ENCODE results near the gene RNF186.
"Not testable (repeated sequence)": the region's sequence is repeated elsewhere in the genome, so short reads cannot be mapped to it uniquely, and the experiment has no call there.

RNF186 gene

GRCh38 chr1:19824541-19824940 lies 9.5 kb upstream of the RNF186 start:
- no peak for DNase-seq (ENCODE audit: low read depth, low spot score)

GRCh38 chr1:19824036-19824435 lies 9.0 kb upstream of the RNF186 start:
- no peak for DNase-seq (ENCODE audit: low read depth, low spot score)

DNA sequence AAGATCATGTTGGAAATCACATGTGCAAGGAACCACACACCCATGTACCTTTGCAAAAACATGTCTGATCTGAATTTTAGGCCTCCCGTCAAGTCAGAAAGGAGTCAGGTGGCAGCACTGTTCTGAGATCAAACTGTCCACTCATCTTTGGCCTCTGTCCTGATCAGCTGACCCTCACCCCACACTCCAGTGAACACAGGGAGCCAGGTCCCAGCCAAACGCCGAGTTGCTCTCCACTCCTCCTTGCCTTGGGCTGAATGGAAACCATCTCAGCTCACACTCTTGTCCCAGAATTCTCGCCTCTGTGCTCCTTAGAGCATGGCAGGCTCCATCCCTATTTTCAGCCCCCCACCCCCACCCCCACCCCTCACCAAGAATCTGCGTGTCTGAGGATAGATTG lies 4.6 kb upstream of the RNF186 start:
- DNase-seq (ENCODE audit: low read depth, low spot score): no peak

DNA sequence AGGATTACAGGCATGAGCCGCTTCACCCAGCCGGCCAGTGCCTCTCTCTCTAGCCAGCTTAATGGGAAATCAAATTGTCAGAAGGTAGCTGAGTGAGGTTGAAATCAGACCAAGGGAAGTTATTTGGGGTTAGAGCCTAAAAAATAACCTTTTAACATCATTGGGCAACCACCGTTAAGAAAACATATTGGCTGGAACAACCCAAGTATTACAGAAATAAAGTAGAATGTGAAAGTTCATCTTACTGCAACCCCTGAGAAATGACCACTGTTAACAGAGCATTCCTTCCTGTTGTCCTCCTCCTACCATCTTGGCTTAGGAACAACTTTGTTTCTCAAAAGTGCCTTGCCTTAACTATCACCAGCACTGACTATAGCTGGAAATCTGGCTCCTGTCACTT lies 3.2 kb upstream of the RNF186 start:
- no peak for DNase-seq (ENCODE audit: low read depth, low spot score)

DNA sequence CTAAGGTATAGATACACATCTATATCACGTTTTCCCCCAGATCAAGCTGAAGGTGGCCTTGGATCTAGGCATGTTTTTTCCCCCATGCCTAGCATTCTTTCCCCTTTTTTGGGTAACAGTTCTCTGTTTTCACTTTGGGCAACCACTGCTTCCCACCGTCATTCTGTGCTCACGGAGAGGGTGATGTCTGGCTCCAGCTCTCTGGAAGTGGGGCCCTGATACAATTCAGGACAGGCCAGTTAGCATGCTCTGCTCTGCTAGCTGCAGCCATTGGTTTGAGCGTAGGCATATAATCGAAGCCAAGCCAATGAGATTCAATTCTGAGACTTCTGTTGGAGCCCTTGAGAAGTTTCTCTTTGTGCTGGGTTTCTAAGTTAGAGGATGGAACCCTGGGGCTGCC lies 2.1 kb upstream of the RNF186 start:
- no peak for DNase-seq (ENCODE audit: low read depth, low spot score)

DNA sequence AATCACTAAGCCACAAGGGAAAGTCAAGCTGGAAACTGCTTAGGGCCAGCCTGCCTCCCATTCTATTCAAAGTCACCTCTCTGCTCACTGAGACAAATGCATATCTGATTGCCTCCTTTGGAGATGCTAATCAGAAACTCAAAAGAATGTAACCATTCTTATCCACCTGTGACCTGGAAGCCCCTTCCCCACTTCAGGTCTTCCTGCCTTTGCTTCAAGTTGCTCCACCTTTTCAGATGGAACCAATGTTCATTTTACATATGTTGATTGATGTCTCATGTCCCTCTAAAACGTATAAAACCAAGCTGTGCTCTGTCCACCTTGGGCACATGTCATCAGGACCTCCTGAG lies 1.6 kb upstream of the RNF186 start:
- not testable (repeated sequence) for DNase-seq (ENCODE audit: low read depth, low spot score)

DNA sequence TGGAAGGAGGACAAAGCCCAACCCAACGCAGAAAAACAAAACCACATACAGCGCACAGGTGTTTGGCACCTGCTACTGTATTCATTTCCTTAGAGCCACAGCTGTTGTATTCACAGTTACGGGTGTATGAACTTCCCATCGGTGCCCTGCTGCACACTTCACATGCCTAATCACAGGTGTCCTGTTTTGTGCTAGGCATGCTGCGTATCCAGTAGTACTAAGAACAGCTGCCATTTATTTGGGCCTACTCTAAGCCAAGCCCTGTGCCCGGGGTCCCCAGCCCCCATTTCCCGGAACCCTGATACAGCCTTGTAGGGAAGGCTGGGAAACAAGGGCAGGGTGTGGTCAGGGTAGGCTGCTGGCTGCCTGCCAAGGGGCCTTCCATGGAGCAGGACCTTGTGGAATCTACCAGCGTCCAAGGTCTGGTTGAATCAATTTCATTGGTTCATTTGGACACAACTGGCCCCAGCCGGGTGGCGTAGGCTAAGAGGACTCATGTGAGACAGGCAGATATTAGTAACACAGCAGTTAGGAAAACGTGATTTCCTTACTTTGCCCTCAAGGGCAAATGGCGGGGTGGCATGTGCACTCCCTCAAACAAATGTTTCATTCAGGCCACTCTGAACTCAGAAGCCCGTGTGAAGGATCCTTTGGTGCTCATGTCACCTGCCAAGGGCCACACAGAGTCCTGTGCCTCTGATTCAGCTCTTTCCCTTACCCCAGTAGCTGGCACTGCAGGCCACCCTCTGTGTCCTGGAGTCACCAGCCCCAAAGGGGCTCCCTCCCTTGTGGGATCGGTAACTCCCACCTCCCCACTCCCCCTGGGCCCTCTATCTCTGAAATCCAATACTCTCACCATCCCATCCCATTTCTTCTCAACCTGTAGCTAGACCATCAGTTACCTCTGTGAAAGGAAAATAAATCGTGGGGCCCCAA lies 986 bp upstream of the RNF186 start:
- no peak for DNase-seq (ENCODE audit: low read depth, low spot score)

DNA sequence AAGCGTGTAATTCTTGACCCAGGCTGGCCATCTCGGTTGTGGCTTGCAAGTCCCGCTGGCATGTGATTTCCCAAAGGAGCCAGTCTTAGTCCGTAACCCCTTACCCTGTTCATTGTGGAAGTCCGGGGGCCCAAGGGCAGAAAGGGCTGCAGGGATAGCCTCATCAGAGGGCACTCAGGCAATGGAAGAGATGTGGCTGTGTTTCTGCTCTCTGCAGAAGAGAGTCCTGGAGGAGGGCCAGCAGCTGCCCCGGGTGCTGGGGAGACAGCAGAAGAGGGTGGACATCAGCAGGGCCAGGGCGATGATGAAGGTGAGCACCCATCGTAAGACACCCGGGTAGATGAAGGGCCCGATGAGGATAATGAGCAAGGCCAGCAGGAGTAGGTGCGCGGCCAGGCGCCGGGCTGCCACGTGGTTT lies 830 bp downstream of the RNF186 start:
- DNase-seq (ENCODE audit: low read depth, low spot score): no peak

DNA sequence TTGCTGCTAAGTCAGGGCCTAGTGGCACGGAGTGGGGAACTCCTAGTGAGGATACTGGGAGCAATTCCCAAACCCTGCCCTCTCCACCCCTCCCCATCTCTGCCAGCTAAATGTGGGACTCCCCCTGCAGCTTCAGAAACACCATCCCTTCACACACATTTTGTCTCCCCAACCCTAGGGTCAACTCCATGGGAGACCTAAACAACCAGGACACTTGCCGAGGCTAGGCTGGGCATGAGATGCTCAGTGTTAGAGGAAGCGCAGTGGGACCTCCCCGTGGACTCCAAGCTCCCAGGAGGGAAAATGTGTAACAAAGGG lies 1.5 kb downstream of the RNF186 start:
- DNase-seq (ENCODE audit: low read depth, low spot score): no peak

GRCh38 chr1:19812875-19813642 lies 2.0 kb downstream of the RNF186 start:
- DNase-seq (ENCODE audit: low read depth, low spot score): no peak

GRCh38 chr1:19811206-19811851 lies 3.8 kb downstream of the RNF186 start:
- peak; percentile 52 for DNase-seq (ENCODE audit: low read depth, low spot score)

DNA sequence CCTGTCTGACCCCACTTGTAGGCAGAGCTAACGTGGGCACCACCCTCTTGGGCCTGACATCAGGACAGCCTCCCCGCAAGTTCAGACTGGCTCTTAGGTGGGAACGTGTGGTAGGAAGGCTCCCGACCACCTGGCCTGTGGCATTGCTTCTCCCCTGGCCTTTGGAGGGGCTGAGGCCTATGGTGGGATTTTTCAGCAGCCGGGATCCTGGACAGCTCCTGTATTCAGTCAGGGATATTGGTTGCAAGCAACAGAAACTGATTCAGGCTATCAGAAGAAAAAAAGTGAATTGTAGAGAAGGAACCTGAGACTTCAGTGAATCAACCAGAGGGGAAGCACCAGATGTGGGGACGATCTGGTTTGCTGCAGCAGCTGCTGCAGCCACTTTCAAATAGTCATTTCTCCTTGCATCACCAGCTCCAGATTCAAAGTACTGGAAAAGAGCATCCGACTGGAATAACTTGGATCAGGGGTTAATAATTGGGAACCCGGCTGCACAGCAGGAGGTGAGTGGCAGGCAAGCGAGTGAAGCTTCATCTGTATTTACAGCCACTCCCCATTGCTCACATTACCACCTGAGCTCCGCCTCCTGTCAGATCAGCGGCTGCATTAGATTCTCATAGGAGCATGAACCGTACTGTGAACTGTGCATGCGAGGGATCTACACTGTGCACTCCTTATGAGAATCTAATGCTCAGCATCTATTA lies 5.9 kb downstream of the RNF186 start:
- DNase-seq (ENCODE audit: low read depth, low spot score): no peak

GRCh38 chr1:19808351-19808750 lies 6.7 kb downstream of the RNF186 start:
- no peak for DNase-seq (ENCODE audit: low read depth, low spot score)

DNA sequence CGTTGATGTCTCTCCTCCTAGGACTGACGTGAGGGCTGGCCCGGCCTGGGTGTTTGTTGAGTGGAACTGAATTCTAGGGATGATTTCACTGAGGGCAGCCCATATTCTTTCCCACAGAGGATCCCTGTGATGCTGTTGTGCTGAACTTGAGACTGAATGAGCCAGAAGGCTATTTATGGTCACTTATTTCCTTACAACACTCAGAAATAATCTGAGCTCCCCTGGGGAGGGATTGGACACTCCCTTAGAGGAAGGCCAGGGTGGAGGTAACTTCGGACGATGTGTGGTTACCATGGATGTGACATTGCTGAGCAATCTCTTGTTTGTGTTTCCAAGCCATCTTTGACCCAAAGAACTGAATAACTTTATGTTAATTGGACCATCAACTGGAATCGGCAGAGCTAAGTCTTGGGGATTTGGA lies 10.2 kb downstream of the RNF186 start:
- no peak for DNase-seq (ENCODE audit: low read depth, low spot score)

DNA sequence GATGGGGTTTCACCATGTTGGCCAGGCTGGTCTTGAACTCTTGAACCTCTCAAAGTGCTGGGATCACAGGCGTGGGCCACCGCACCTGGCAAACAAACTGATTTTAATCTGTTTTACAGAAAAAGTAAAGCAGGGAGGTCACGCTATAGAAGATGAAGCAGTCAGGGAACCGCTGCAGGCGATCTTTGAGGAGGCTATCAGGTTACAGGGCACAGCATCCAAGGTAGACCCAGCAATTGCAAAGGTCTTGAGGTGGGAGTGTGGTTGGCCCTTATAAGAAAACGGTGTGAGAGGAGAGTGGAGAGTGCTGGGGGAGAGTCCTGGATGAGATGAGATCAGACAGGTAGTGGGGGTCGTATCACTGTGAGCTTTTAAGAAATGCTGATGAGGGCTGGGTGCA lies 12.8 kb downstream of the RNF186 start:
- DNase-seq (ENCODE audit: low read depth, low spot score): peak; percentile 78

DNA sequence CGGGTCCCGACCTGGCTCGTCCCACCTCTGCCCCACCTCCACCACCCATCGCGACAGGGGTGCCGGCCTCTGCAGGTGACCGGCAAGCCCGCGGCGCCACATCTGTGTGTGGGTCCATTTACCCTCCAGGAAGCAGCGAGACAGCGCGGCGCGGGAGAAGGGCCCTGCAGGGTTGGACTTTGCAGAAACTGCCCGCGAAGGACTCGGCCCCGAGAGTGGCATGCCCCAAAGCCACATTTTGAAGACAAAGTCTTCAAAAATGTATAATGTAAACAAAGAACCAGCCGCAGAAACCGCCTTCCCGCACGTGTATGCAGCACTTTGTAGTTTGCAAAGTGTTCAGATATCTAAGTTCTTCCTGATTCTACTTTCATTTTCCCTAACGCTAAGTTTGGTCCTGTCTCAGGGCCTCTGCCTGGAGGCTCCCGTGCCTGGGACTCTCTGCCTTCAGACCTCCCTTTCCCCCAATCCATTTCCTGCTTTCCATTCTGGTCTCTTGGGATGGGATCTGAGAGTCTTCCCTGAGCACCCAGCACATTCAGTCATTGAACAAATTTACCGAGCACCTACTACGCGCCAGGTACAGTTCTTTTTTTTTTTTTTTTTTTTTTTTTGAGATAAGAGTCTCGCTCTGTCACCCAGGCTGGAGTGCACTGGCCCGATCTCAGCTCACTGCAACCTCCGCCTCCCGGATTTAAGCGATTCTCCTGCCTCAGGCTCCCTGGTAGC lies 14.8 kb downstream of the RNF186 start:
- DNase-seq (ENCODE audit: low read depth, low spot score): no peak

- DNase-seq (ENCODE audit: low read depth, low spot score): no peak
Measured at GRCh38 chr1:19799230-19800075, 15.6 kb downstream of the RNF186 start, which contains the start of gene TMCO4. TMCO4 (minus strand) TSS chr1:19799916; CDS start chr1:19780758, 19,158 bp downstream.

GRCh38 chr1:19798486-19799229 lies 16.4 kb downstream of the RNF186 start:
- no peak for DNase-seq (ENCODE audit: low read depth, low spot score)

DNA sequence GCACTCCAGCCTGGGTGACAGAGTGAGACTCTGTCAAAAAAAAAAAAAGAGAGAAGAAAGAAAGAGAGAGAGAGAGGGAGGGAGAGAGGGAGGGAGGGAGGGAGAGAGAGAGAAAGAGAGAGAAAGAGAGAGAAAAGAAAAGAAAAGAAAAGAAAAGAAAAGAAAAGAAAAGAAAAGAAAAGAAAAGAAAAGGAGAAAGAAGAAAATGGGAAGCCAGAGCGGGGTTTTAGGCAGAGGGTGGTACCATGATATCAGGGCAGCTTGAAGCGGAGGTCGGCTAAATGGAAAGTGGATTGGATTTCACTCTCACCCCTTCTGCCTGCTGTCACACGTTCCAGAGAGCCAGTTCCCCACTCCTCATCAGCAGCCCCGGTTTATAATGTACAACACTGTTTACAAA lies 17.3 kb downstream of the RNF186 start:
- no peak for DNase-seq (ENCODE audit: low read depth, low spot score)
